Keratinocyte (primary cell): ENCODE measurements around the gene GLRX2.

Source experiments
- CTCF ChIP-seq, 3 experiments: IDR thresholded peaks in 1 of 3; conservative IDR thresholded peaks in 1 of 3; optimal IDR thresholded peaks in 1 of 3; 2 replicates in 2 of 3; 3 replicates in 1 of 3; pipeline versions ENCODE3 to v1.5.1; 2011; ENCODE audit warnings: low read length in 3 of 3, mild to moderate bottlenecking in 3 of 3, moderate library complexity in 2 of 3, control low read depth in 1 of 3, inconsistent platforms in 1 of 3; ENCODE audit not compliant: insufficient read depth in 2 of 3; ENCODE audit errors: extremely low read depth in 1 of 3
- EZH2 ChIP-seq: IDR thresholded peaks from one replicate; pipeline ENCODE4 v1.6.1; 2012; ENCODE audit warnings: inconsistent platforms, mild to moderate bottlenecking, low read length, moderate library complexity

- no peak for TF ChIP-seq EZH2
- TF ChIP-seq CTCF (optimal IDR thresholded peaks at IDR 0.05 in 1 of 3, IDR thresholded peaks at IDR 0.05 in 1 of 3, conservative IDR thresholded peaks at IDR 0.05 in 1 of 3; ENCODE audit: extremely low read depth in 1 of 3, insufficient read depth in 2 of 3, low read length in 3 of 3), result no peak
Measured at GRCh38 chr1:193060938-193061337, 44.3 kb downstream of the GLRX2 start.
